T-helper 1 cell treated with Interleukin-12 subunit alpha and Interleukin-12 subunit beta and Interleukin-4 antibody, amounts not matched to agents 30 μg/mL and 1 μg/mL, for 36 hours (primary cell): Measurements from ENCODE around the gene MRPL1.
A peak's percentile ranks its signal among the peaks of the same experiment; 100 is the strongest.

Experiments used
- H3K27ac Mint-ChIP-seq: one replicate; pipeline ENCODE4 v1.8.0; 2021; ENCODE audit warnings: mild to moderate bottlenecking, mixed read lengths
- H3K27me3 Mint-ChIP-seq: one replicate; pipeline ENCODE4 v1.8.0; 2021; ENCODE audit warnings: low read depth, mixed read lengths
- H3K36me3 Mint-ChIP-seq: one replicate; pipeline ENCODE4 v1.8.0; 2021; ENCODE audit warnings: low read depth, mixed read lengths
- H3K4me1 Mint-ChIP-seq: one replicate; pipeline ENCODE4 v1.8.0; 2021; ENCODE audit warnings: low read depth, mixed read lengths
- H3K4me3 Mint-ChIP-seq: one replicate; pipeline ENCODE4 v1.8.0; 2021; ENCODE audit warnings: mild to moderate bottlenecking, moderate library complexity, mixed read lengths
- H3K9me3 Mint-ChIP-seq: one replicate; pipeline ENCODE4 v1.8.0; 2021; ENCODE audit warnings: mixed read lengths

The MRPL1 gene

DNA sequence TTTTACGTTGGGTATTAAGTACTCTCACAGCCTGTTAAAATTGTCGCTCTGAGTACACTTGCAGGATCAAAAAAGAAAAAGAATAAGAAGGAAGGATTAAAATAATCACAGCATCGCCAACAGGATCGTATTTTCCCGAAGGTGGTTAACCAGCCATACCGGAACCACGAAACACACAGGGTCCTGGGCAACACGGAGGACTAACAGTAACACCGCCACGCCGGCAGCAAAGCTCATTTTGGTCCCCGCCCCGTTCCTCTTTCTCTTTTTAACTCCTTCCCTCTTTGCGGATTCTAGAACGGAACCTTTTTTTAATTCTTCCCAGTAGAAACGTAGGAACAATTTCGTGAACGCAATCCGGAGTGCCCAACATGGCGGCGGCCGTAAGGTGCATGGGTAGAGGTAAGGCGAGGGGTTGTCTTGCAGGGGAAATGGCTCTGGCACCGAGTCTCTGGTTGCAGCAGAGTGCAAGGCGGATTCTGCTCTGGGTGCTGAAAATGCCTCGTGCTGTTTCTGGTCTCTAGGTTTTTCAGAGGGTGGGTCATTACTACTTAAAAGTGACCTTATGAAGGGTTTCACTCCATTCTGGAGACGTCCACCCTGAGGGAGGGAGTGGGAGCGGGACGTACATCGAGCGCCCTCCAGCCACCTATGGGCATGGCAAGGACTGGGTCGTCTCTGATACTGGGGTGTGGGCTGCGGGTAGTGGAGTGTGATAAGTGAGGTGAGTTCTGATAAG, at the start of gene MRPL1:
Gene MRPL1 (plus strand): TSS at position 353 of the 739 bp plus-strand sequence. CDS start 19 bp downstream, at position 372.
- Mint-ChIP-seq H3K4me1 (peaks cover 40% of the 10 kb centered on the region), H3K27ac (peak within 1 kb of the TSS; percentile 98)

DNA sequence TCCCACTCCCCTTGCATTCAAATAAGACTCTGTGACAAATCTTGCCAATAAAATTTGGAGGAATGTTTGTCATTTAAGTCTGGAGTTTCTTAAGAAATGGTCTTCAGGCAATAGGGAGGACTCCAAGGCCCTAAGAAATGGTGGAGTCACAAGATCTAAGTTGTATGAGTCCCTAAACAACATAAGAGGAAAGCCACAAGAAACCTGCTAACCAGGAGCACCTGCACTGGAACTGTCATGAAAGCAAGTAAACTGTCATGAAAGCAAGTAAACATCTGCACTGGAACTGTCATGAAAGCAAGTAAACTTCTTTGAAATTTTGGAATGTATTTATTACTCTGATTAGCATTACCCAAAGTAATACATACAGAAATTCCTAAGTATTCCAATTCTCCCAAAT, 47.0 kb upstream of the MRPL1 start:
- H3K27ac Mint-ChIP-seq = no peak overlapping the region
- no peaks in the 10 kb centered on the region for H3K9me3 Mint-ChIP-seq
- H3K36me3 Mint-ChIP-seq = peaks cover 32% of the 10 kb centered on the region
- H3K4me3 Mint-ChIP-seq = peak overlapping the region; percentile 41
- peaks cover 48% of the 10 kb centered on the region for H3K4me1 Mint-ChIP-seq
- H3K27me3 Mint-ChIP-seq = no peaks in the 10 kb centered on the region

More for the DNA sequence above, at the start of gene MRPL1:
- peak within 1 kb of the TSS; percentile 96 for H3K4me3 Mint-ChIP-seq
- H3K36me3 Mint-ChIP-seq = peaks cover 7% of the 10 kb centered on the region
- H3K9me3 Mint-ChIP-seq = no peaks in the 10 kb centered on the region
- peaks cover 4% of the 10 kb centered on the region for H3K27me3 Mint-ChIP-seq

DNA sequence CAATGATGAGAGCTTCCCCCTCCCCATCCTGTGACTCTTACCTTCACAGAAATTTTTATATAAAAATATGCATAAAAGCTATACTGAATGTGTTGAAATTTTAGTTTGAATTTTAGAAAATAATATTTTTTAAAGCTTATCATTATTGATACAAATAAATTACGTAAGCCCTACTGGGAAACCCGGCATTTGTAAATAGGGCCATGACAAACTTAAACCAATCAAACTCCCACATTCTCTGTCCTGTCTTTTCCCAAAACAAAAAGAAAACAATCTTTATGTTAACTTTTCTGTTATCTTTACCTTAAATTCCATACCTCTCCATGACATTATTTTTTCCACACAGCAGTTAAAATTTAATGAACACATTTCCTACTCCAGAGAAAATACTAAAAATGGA, 46.1 kb upstream of the MRPL1 start:
- H3K4me3 Mint-ChIP-seq = peak overlapping the region; percentile 29
- no peaks in the 10 kb centered on the region for H3K9me3 Mint-ChIP-seq
- peaks cover 27% of the 10 kb centered on the region for H3K36me3 Mint-ChIP-seq
- H3K27me3 Mint-ChIP-seq = no peaks in the 10 kb centered on the region
- peaks cover 49% of the 10 kb centered on the region for H3K4me1 Mint-ChIP-seq
- H3K27ac Mint-ChIP-seq = no peak overlapping the region

DNA sequence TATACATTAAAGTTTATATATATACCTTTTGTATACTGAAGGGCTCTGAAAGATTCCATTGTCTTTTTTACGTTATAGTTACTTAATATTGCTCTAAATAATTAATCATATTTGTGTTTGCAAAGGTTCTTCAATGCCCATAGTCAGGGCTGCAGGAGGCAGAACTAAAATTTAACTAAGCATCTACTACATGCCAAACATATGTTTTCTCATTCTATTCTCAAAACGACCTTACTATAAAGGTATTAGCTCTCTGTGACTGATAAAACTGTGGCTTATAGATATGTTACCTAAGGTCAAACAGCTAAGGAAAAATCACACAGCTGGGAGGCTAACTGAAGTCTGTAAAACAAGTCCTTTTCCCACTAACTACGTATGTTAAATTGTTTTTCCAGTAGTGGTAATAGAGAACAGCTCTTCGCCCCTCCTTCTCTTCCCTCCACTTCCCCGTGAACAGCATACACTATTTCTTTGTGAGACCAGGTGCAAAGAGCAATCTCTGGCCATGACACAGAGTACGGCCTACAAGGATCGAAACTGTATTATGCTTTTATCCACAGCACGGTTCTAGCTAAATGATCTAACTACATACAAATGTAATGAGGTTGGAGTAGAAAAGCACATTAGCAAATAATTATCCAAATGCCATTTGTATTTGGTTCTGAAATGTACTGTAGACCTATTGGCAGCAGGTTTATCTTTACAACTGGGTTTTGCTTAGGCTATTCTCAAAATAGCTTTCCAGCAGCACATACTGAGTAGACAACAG, 45.1 kb upstream of the MRPL1 start:
- H3K27ac Mint-ChIP-seq = peak overlapping the region; percentile 96
- H3K27me3 Mint-ChIP-seq = no peaks in the 10 kb centered on the region
- peaks cover 25% of the 10 kb centered on the region for H3K36me3 Mint-ChIP-seq
- no peaks in the 10 kb centered on the region for H3K9me3 Mint-ChIP-seq
- peaks cover 52% of the 10 kb centered on the region for H3K4me1 Mint-ChIP-seq
- H3K4me3 Mint-ChIP-seq = peak overlapping the region; percentile 95

DNA sequence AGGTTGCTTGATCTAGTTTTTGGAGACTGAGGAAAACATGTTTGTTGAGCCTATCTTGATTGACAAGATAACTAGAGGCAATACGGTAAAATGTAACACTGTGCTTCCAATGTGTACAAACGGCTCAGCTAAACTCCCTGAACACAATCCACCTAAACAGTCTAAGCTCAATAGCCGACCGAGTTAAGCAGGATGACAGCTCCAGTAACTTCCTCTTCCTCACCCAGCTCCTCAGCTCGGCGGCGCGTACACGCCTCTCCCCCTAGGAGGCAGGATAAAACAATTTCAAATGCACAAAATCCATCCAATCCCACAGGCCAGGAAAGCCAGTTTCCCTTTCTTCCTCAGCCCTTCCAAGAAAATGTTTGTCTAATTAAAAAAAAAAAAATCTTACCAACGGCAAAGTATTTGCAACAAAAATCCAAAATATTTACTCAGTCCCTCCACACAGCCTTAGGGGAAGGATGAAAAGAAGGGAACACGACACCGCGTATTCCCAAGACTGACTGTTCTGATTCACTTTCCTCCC, 44.5 kb upstream of the MRPL1 start:
- Mint-ChIP-seq H3K4me1 (peaks cover 54% of the 10 kb centered on the region), H3K9me3 (no peaks in the 10 kb centered on the region), H3K27ac (peak overlapping the region; percentile 96), H3K27me3 (no peaks in the 10 kb centered on the region), H3K36me3 (peaks cover 23% of the 10 kb centered on the region), H3K4me3 (peak overlapping the region; percentile 95)

DNA sequence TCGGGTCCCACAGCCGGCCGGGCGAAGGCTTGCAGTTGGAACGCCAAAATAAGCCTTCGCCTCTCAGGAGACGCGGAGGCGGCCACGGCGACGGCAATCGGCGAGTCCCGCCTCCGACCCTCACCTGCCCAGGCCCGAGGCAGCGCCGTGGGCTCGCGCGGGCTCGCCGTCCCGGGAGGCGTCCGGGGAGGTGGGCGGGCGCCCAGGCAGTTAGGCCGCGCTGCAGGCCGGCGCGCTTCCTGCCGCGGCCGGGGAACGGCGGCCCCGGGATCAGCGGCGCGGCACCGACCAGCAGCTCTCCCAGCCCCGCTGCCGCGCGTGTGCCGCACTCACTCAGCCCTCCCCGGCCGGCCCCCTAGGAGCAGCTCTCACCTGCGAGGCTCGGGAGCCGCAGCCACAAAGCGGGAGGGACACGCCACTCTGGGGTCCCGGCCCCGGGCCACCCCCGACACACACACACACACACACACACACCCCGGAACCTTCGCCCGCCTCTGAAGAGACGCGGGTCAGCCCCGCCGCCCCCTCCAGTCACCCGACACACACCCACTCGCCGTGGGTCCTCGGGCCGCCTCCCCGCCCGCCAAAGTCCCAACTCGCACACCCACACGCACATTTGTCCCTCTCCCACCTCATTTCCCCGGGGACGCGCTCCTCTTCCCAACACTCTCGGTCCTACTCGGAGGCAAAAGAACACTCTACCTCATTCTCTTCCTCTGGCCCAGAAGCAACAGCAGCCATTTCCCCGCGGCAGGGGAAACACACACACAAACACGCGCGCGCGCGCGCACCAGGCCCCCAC, 43.8 kb upstream of the MRPL1 start, which contains the start of gene CNOT6L:
Gene CNOT6L (minus strand): TSS at position 767 of the 802 bp plus-strand sequence. CDS start 60 bp downstream, at position 707.
- Mint-ChIP-seq H3K27me3 (no peaks in the 10 kb centered on the region), H3K9me3 (no peaks in the 10 kb centered on the region), H3K4me1 (peaks cover 51% of the 10 kb centered on the region), H3K27ac (peak within 1 kb of the TSS; percentile 100), H3K4me3 (peak within 1 kb of the TSS; percentile 98), H3K36me3 (peaks cover 23% of the 10 kb centered on the region)

DNA sequence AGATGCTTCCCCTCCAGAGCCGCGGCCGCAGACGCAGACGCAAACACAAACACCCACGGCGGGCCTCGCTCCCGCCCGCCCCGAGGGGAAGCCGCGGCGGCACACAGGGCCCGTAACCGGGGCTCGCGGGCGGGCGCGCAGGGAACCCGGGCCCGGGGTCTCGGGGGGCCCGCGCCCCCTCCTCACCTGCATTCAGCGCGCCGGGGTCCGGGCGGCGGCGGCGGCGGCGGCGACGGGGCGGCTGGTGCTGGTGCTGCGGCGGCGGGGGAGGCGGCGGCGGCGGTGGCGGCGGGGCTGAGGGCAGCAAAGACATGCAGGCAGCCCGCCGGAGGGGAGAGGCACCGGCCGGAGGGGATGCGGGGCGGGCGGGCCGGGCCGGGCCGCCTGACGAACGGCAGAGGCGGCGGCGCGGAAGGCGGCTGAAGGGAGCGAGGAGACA, 43.2 kb upstream of the MRPL1 start:
- peaks cover 47% of the 10 kb centered on the region for H3K4me1 Mint-ChIP-seq

DNA sequence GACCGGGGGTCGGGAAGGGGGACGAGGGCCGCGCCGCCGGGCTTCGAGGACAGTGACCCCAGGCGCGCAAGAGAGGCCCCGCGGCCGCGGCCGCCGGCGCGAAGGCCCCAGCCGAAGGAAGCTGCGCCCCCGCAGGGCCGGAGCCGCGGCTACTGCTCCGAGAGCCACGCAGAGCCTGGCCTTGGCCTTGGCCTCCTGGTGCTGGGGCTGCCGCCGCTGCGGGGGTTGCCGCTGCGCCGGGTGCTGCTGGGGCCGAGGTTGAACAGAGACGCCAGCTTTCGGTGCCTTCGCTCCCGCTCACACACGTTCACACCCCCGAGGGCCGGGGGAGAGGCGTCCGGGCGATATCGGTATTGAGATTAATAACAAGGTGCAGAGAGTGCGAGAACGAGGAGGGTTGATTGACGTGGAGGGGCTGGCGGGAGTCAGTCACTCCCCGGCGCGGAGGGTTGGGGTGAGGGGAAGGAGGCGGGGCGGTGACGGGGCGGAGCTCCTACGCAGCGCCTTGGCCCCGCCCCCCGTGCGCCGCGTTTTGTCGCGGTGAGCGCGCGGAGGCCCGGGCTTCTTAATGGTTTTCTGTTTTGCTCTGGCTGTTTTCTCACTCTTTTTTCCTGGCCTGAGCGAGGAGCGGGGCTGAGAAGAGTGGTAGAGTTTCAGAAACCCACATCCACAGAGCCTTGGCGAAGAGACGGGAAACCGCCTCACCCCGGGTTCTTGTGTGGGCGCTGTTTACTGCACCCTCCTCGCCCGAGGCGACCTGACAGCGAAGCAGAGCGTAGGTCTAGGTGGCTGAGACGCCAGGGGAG, 42.6 kb upstream of the MRPL1 start:
- Mint-ChIP-seq H3K36me3 (peaks cover 18% of the 10 kb centered on the region), H3K4me3 (peak overlapping the region; percentile 91), H3K4me1 (peaks cover 42% of the 10 kb centered on the region), H3K27me3 (no peaks in the 10 kb centered on the region), H3K27ac (peak overlapping the region; percentile 100), H3K9me3 (no peaks in the 10 kb centered on the region)

More for the DNA sequence above, 43.2 kb upstream of the MRPL1 start:
- H3K27me3 Mint-ChIP-seq = no peaks in the 10 kb centered on the region
- H3K4me3 Mint-ChIP-seq = peak overlapping the region; percentile 98
- peak overlapping the region; percentile 98 for H3K27ac Mint-ChIP-seq
- H3K36me3 Mint-ChIP-seq = peaks cover 22% of the 10 kb centered on the region
- no peaks in the 10 kb centered on the region for H3K9me3 Mint-ChIP-seq

DNA sequence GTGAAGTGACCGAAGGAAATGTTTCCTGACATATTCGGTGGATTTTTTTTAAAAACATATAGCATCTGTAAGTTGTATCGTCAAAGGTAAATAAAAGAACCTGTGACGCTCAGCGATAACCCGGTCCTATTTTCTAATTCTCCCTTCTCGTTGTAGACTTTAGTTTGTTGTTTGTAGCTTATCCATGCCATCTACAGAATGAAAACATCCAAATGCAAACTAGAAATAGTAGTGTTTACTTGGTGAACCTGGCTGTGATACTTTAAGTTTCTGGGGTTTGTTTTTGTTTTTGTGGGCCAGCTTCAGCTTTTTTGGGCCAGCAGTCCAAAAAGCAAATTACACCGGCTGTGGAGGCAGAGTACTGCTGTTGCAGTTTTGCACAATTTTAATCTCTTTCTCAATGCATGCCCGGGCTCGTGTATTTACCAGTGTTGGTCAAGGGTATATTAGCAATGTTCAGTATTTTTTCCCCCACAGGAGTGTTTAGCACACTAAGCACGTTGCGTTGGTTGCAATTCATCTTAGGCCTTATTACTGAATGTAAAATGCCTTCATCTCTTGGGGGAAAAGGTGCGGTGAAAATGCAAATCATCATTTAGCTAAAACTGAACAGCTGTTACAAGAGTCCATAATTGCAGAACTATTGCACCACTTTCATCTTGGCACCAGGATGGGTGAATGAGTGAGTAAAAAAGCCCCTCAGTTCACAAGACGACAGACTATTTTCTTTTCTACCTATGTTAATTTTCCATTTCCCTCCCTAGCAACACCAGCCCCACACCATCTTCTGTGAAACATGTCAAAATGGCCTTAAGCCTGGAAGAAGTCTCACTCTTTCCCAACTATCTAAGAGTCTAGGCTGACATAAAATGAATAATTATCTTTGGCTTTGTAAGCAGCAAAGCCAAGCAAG, 41.7 kb upstream of the MRPL1 start:
- peak overlapping the region; percentile 100 for H3K27ac Mint-ChIP-seq
- H3K27me3 Mint-ChIP-seq = no peaks in the 10 kb centered on the region
- peak overlapping the region; percentile 91 for H3K4me3 Mint-ChIP-seq
- H3K4me1 Mint-ChIP-seq = peaks cover 34% of the 10 kb centered on the region
- H3K36me3 Mint-ChIP-seq = peaks cover 13% of the 10 kb centered on the region
- no peaks in the 10 kb centered on the region for H3K9me3 Mint-ChIP-seq

DNA sequence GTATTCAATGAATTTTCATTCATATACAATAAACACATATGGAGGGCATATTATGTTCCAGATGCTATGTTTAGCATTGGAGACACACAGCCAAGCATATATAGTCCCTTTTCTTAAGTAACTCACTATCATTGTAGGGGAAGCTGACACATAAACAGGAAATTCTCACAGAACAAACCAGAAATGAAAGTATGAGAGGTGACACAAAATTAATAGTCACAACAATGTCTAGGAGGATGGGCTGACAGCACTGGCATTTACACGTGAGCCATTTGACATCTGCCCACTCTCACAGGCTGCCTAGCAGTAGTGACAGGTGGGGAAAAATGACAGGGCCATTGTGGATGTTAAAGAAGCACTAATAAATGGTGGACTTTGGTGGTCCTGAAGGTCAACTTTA, 40.9 kb upstream of the MRPL1 start:
- H3K4me1 Mint-ChIP-seq = peaks cover 32% of the 10 kb centered on the region
- H3K36me3 Mint-ChIP-seq = peaks cover 13% of the 10 kb centered on the region
- H3K27ac Mint-ChIP-seq = peak overlapping the region; percentile 100
- no peaks in the 10 kb centered on the region for H3K9me3 Mint-ChIP-seq
- H3K27me3 Mint-ChIP-seq = no peaks in the 10 kb centered on the region
- H3K4me3 Mint-ChIP-seq = peak overlapping the region; percentile 91

DNA sequence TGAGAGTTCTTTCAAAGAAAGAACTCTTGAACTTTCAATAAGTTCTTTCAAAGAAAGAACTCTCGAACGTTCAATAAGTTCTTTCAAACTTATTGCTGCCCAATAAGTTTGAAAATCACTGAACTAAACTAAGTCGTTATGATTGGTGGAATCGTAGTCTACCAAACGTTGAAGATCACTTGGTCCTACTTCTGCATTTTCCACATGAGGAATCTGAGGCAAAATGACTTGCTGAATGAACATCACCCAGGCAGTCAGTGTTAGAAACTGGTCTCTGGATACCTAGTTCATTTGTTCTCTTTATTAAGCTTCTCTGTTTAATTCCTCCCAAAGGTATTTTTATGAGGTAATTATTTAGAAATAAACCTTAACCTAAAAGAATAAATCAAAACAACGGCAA, 36.4 kb upstream of the MRPL1 start:
- Mint-ChIP-seq H3K9me3 (no peaks in the 10 kb centered on the region), H3K4me1 (peaks cover 23% of the 10 kb centered on the region), H3K4me3 (no peak overlapping the region), H3K27me3 (no peaks in the 10 kb centered on the region), H3K27ac (no peak overlapping the region), H3K36me3 (peaks cover 2% of the 10 kb centered on the region)

DNA sequence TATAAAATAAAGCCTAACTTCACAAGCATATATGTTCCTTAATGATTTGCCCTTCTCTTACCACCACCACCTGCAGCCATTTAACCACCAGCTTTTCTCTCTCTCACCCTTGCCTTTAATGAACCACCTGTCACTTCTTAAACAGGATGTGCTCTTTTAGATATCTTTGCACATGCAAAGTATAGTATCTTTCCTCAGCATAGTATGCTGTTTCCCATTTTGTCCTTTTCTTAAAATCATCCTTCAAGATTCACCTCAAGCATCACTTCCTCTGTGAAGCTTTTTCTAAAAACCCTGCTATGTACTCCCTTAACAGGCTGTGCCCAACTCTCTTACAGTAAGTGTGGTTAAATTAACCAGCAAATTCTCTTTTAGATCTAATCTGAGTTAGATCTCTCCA, 35.3 kb upstream of the MRPL1 start:
- H3K9me3 Mint-ChIP-seq = no peaks in the 10 kb centered on the region
- peaks cover 14% of the 10 kb centered on the region for H3K4me1 Mint-ChIP-seq
- no peaks in the 10 kb centered on the region for H3K27me3 Mint-ChIP-seq

More for the DNA sequence above, 35.3 kb upstream of the MRPL1 start:
- peak overlapping the region; percentile 54 for H3K27ac Mint-ChIP-seq
- H3K36me3 Mint-ChIP-seq = no peaks in the 10 kb centered on the region
- H3K4me3 Mint-ChIP-seq = peak overlapping the region; percentile 29
